WTC11 (cell line): ENCODE data around the gene ZBTB20. TPM values are rescaled to one million over a fixed set of nuclear protein-coding genes. Genes with fewer than 3 reads are reported as not detected.

Experiments used
- ATAC-seq: fragments of 200-7000 bp; cut with Tn5 transposase; 2 replicates; pipeline ENCODE4 v1.10.0; 2021; ENCODE audit warnings: mild to moderate bottlenecking, moderate library complexity
- CTCF ChIA-PET: fragments of 300-600 bp; sonication (Branson Sonifier 250); formaldehyde crosslinking; loops from one replicate; lab custom pipeline; 2021; ENCODE audit warnings: antibody characterized with exemption; lab: Charles Lee
- POLR2A ChIA-PET: fragments of 350-600 bp; sonication (Branson Sonifier 250); formaldehyde crosslinking; loops from one replicate; lab custom pipeline; 2021; ENCODE audit warnings: antibody characterized with exemption; lab: Charles Lee
- DNase-seq: peaks from one replicate; pipeline ENCODE4 v3.0.0; 2021; ENCODE audit warnings: low spot score
- H3K27ac Mint-ChIP-seq: 2 replicates; pipeline ENCODE4 v1.8.0; 2021; ENCODE audit warnings: mixed read lengths
- H3K27me3 Mint-ChIP-seq: 2 replicates; pipeline ENCODE4 v1.8.0; 2021; ENCODE audit warnings: low read depth, mild to moderate bottlenecking, moderate library complexity, mixed read lengths
- H3K36me3 Mint-ChIP-seq: 2 replicates; pipeline ENCODE4 v1.8.0; 2021; ENCODE audit warnings: mixed read lengths
- H3K4me1 Mint-ChIP-seq: 2 replicates; pipeline ENCODE4 v1.8.0; 2022; ENCODE audit warnings: mixed read lengths
- H3K4me3 Mint-ChIP-seq: 2 replicates; pipeline ENCODE4 v1.8.0; 2021; ENCODE audit warnings: mild to moderate bottlenecking, moderate library complexity, mixed read lengths
- H3K9me3 Mint-ChIP-seq: 2 replicates; pipeline ENCODE4 v1.8.0; 2021; ENCODE audit warnings: mixed read lengths
- CREB1 ChIP-seq: sonication (generic); formaldehyde crosslinking; IDR thresholded peaks from 2 replicates; pipeline ENCODE4 v1.8.0; 2023; ENCODE audit warnings: mild to moderate bottlenecking, missing genetic modification reagents
- ETV6 ChIP-seq: sonication (generic); formaldehyde crosslinking; IDR thresholded peaks from 2 replicates; pipeline ENCODE4 v1.8.1; 2022; ENCODE audit warnings: mild to moderate bottlenecking, missing genetic modification reagents
- FOXK1 ChIP-seq: sonication (generic); formaldehyde crosslinking; IDR thresholded peaks from 2 replicates; pipeline ENCODE4 v1.8.0; 2022; ENCODE audit warnings: mild to moderate bottlenecking, moderate library complexity, missing genetic modification reagents
- GTF2I ChIP-seq: fragments of 250-450 bp; sonication (Bioruptor Pico); conservative IDR thresholded peaks from 2 replicates; pipeline ENCODE4 v1.4.0; 2021; ENCODE audit warnings: mild to moderate bottlenecking
- HMGA2 ChIP-seq: fragments of 250-450 bp; sonication (Bioruptor Pico); IDR thresholded peaks from 2 replicates; pipeline ENCODE4 v1.4.0; 2021; ENCODE audit warnings: mild to moderate bottlenecking, moderate library complexity
- JAZF1 ChIP-seq: fragments of 250-450 bp; sonication (Bioruptor Pico); IDR thresholded peaks from 2 replicates; pipeline ENCODE4 v1.9.0; 2021; ENCODE audit warnings: moderate library complexity, mild to moderate bottlenecking, inconsistent platforms
- NR1H2 ChIP-seq: sonication (generic); formaldehyde crosslinking; IDR thresholded peaks from 2 replicates; pipeline ENCODE4 v1.9.0; 2021; ENCODE audit warnings: mild to moderate bottlenecking, moderate library complexity, missing genetic modification reagents
- NR2C2 ChIP-seq: sonication (generic); formaldehyde crosslinking; IDR thresholded peaks from 2 replicates; pipeline ENCODE4 v1.8.0; 2022; ENCODE audit warnings: mild to moderate bottlenecking, missing genetic modification reagents
- NR3C1 ChIP-seq: sonication (generic); formaldehyde crosslinking; conservative IDR thresholded peaks from 2 replicates; pipeline ENCODE4 v1.8.1; 2023; ENCODE audit warnings: low read depth, mild to moderate bottlenecking, missing genetic modification reagents
- PRRX2 ChIP-seq: fragments of 250-450 bp; sonication (Bioruptor Pico); IDR thresholded peaks from 2 replicates; pipeline ENCODE4 v1.8.0; 2021; ENCODE audit warnings: mild to moderate bottlenecking
- RORB ChIP-seq: fragments of 250-450 bp; sonication (Bioruptor Pico); IDR thresholded peaks from 2 replicates; pipeline ENCODE4 v1.9.0; 2021; ENCODE audit warnings: mild to moderate bottlenecking
- SMAD3 ChIP-seq: sonication (generic); formaldehyde crosslinking; IDR thresholded peaks from 2 replicates; pipeline ENCODE4 v1.8.0; 2022; ENCODE audit warnings: missing genetic modification reagents, mild to moderate bottlenecking, borderline replicate concordance
- SOX15 ChIP-seq: fragments of 250-450 bp; sonication (Bioruptor Pico); IDR thresholded peaks from 2 replicates; pipeline ENCODE4 v1.9.0; 2021; ENCODE audit warnings: mild to moderate bottlenecking
- ZNF232 ChIP-seq: sonication (generic); formaldehyde crosslinking; IDR thresholded peaks from 2 replicates; pipeline ENCODE4 v1.8.0; 2022; ENCODE audit warnings: mild to moderate bottlenecking, missing genetic modification reagents
- ZNF317 ChIP-seq: sonication (generic); formaldehyde crosslinking; IDR thresholded peaks from 2 replicates; pipeline ENCODE4 v1.8.1; 2023; ENCODE audit warnings: low read depth, mild to moderate bottlenecking, moderate library complexity, missing genetic modification reagents, borderline replicate concordance
- ZNF396 ChIP-seq: fragments of 250-450 bp; sonication (Bioruptor Pico); IDR thresholded peaks from 2 replicates; pipeline ENCODE4 v1.8.0; 2021; ENCODE audit warnings: mild to moderate bottlenecking, moderate library complexity, borderline replicate concordance
- ZNF671 ChIP-seq: fragments of 250-450 bp; sonication (Bioruptor Pico); IDR thresholded peaks from 2 replicates; pipeline ENCODE4 v1.8.0; 2021; ENCODE audit warnings: mild to moderate bottlenecking
- total RNA-seq: library from RNA; stranded (reverse); gene quantifications from 3 replicates; pipeline ENCODE4 v1.2.3, GENCODE V29; 2021
- TF ChIP-seq, protein P1 (sequence below): sonication (generic); formaldehyde crosslinking; IDR thresholded peaks from 2 replicates; pipeline ENCODE4 v1.8.1; 2023; ENCODE audit warnings: mild to moderate bottlenecking, missing genetic modification reagents
- TF ChIP-seq, protein P2 (sequence below): sonication (generic); formaldehyde crosslinking; IDR thresholded peaks from 2 replicates; pipeline ENCODE4 v1.8.1; 2022; ENCODE audit warnings: mild to moderate bottlenecking, missing genetic modification reagents, moderate library complexity, borderline replicate concordance
- TF ChIP-seq, protein P3 (sequence below): sonication (generic); formaldehyde crosslinking; IDR thresholded peaks from 2 replicates; pipeline ENCODE4 v1.8.0; 2022; ENCODE audit warnings: missing genetic modification reagents
- TF ChIP-seq, protein P4 (sequence below): fragments of 250-450 bp; sonication (Bioruptor Pico); IDR thresholded peaks from 2 replicates; pipeline ENCODE4 v1.9.0; 2021; ENCODE audit warnings: mild to moderate bottlenecking, borderline replicate concordance
- TF ChIP-seq, protein P5 (sequence below): fragments of 250-450 bp; sonication (Bioruptor Pico); IDR thresholded peaks from 2 replicates; pipeline ENCODE4 v1.9.0; 2021; ENCODE audit warnings: moderate library complexity, mild to moderate bottlenecking, inconsistent platforms, borderline replicate concordance
- TF ChIP-seq, protein P6 (sequence below): sonication (generic); formaldehyde crosslinking; conservative IDR thresholded peaks from 2 replicates; pipeline ENCODE4 v1.8.1; 2022; ENCODE audit warnings: mild to moderate bottlenecking, missing genetic modification reagents

ZBTB20 gene
- total RNA-seq, 1 experiment from 2014 or later: 1.5 TPM

DNA sequence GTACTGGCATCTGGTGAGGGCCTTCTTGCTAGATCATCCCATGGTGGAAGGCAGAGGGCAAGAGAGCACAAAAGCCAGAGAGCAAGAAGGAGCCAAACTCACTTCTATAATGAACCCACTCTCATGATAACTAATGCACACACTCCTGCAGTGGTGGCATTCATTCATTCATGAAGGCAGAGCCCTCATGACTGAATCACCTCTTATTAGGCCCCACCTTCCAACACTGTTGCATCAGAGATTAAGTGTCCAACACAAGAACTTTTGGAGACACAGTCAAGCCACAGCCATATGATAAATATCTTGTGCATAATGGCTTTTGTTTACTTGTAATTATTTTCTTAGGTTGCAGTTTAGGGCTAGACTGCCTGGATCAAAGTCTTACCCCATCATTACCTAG lies 670.6 kb downstream of the ZBTB20 start:
- ChIA-PET POLR2A (no interaction called here), CTCF (no interaction called here)
- Mint-ChIP-seq H3K36me3 (no peaks in the 10 kb centered on the region), H3K4me3 (no peak overlapping the region), H3K27ac (no peak overlapping the region), H3K9me3 (0 out of 2 replicates have a peak, but pooled peaks cover 3% of the 10 kb centered on the region), H3K4me1 (0 out of 2 replicates have a peak, but pooled peaks cover 2% of the 10 kb centered on the region), H3K27me3 (no peaks in the 10 kb centered on the region)
- DNase-seq (no peak), ATAC-seq (no peak)
- TF ChIP-seq, protein P1, sequence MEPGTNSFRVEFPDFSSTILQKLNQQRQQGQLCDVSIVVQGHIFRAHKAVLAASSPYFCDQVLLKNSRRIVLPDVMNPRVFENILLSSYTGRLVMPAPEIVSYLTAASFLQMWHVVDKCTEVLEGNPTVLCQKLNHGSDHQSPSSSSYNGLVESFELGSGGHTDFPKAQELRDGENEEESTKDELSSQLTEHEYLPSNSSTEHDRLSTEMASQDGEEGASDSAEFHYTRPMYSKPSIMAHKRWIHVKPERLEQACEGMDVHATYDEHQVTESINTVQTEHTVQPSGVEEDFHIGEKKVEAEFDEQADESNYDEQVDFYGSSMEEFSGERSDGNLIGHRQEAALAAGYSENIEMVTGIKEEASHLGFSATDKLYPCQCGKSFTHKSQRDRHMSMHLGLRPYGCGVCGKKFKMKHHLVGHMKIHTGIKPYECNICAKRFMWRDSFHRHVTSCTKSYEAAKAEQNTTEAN (CRISPR knock-in tag): no peak
- TF ChIP-seq, protein P2, sequence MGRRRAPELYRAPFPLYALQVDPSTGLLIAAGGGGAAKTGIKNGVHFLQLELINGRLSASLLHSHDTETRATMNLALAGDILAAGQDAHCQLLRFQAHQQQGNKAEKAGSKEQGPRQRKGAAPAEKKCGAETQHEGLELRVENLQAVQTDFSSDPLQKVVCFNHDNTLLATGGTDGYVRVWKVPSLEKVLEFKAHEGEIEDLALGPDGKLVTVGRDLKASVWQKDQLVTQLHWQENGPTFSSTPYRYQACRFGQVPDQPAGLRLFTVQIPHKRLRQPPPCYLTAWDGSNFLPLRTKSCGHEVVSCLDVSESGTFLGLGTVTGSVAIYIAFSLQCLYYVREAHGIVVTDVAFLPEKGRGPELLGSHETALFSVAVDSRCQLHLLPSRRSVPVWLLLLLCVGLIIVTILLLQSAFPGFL (CRISPR knock-in tag): no peak
- TF ChIP-seq PRRX2 (no peak), GTF2I (CRISPR knock-in tag) (no peak), SOX15 (CRISPR knock-in tag) (no peak), ETV6 (no peak), JAZF1 (no peak), NR2C2 (no peak), ZNF232 (CRISPR knock-in tag) (no peak), HMGA2 (CRISPR knock-in tag) (no peak), RORB (CRISPR knock-in tag) (no peak), CREB1 (no peak)
- TF ChIP-seq, protein P3, sequence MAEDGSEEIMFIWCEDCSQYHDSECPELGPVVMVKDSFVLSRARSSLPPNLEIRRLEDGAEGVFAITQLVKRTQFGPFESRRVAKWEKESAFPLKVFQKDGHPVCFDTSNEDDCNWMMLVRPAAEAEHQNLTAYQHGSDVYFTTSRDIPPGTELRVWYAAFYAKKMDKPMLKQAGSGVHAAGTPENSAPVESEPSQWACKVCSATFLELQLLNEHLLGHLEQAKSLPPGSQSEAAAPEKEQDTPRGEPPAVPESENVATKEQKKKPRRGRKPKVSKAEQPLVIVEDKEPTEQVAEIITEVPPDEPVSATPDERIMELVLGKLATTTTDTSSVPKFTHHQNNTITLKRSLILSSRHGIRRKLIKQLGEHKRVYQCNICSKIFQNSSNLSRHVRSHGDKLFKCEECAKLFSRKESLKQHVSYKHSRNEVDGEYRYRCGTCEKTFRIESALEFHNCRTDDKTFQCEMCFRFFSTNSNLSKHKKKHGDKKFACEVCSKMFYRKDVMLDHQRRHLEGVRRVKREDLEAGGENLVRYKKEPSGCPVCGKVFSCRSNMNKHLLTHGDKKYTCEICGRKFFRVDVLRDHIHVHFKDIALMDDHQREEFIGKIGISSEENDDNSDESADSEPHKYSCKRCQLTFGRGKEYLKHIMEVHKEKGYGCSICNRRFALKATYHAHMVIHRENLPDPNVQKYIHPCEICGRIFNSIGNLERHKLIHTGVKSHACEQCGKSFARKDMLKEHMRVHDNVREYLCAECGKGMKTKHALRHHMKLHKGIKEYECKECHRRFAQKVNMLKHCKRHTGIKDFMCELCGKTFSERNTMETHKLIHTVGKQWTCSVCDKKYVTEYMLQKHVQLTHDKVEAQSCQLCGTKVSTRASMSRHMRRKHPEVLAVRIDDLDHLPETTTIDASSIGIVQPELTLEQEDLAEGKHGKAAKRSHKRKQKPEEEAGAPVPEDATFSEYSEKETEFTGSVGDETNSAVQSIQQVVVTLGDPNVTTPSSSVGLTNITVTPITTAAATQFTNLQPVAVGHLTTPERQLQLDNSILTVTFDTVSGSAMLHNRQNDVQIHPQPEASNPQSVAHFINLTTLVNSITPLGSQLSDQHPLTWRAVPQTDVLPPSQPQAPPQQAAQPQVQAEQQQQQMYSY: no peak
- TF ChIP-seq, protein P4, sequence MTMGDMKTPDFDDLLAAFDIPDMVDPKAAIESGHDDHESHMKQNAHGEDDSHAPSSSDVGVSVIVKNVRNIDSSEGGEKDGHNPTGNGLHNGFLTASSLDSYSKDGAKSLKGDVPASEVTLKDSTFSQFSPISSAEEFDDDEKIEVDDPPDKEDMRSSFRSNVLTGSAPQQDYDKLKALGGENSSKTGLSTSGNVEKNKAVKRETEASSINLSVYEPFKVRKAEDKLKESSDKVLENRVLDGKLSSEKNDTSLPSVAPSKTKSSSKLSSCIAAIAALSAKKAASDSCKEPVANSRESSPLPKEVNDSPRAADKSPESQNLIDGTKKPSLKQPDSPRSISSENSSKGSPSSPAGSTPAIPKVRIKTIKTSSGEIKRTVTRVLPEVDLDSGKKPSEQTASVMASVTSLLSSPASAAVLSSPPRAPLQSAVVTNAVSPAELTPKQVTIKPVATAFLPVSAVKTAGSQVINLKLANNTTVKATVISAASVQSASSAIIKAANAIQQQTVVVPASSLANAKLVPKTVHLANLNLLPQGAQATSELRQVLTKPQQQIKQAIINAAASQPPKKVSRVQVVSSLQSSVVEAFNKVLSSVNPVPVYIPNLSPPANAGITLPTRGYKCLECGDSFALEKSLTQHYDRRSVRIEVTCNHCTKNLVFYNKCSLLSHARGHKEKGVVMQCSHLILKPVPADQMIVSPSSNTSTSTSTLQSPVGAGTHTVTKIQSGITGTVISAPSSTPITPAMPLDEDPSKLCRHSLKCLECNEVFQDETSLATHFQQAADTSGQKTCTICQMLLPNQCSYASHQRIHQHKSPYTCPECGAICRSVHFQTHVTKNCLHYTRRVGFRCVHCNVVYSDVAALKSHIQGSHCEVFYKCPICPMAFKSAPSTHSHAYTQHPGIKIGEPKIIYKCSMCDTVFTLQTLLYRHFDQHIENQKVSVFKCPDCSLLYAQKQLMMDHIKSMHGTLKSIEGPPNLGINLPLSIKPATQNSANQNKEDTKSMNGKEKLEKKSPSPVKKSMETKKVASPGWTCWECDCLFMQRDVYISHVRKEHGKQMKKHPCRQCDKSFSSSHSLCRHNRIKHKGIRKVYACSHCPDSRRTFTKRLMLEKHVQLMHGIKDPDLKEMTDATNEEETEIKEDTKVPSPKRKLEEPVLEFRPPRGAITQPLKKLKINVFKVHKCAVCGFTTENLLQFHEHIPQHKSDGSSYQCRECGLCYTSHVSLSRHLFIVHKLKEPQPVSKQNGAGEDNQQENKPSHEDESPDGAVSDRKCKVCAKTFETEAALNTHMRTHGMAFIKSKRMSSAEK (CRISPR knock-in tag): no peak
- TF ChIP-seq, protein P5, sequence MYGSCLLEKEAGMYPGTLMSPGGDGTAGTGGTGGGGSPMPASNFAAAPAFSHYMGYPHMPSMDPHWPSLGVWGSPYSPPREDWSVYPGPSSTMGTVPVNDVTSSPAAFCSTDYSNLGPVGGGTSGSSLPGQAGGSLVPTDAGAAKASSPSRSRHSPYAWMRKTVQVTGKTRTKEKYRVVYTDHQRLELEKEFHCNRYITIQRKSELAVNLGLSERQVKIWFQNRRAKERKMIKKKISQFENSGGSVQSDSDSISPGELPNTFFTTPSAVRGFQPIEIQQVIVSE (CRISPR knock-in tag): no peak

DNA sequence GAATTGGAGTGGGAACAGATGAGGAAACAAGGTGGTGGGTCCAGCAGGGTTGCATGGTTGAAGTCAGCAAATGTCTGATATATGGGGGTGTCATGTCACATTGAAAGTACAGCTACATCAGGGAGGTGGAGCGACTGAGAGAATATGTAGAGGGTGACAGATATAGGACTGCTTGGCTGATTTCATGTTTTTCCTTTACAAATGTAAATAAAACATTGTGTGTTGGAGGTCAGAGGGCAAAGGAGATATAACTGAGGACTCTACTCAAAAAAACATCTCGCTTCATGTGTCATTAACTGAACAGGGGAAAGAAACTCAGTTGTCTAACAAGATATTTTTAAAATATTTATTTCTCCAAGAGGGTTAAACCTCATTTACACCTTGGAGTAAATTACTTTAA lies 675.6 kb downstream of the ZBTB20 start:
- Mint-ChIP-seq H3K36me3 (no peaks in the 10 kb centered on the region), H3K9me3 (0 out of 2 replicates have a peak, but pooled peaks cover 3% of the 10 kb centered on the region), H3K4me3 (no peak overlapping the region), H3K27me3 (no peaks in the 10 kb centered on the region), H3K27ac (no peak overlapping the region), H3K4me1 (no peaks in the 10 kb centered on the region)
- no peak for ATAC-seq
- ChIA-PET POLR2A (no interaction called here), CTCF (no interaction called here)
- DNase-seq: no peak
- TF ChIP-seq NR1H2 (CRISPR knock-in tag): no peak
- TF ChIP-seq ZNF396 (CRISPR knock-in tag): no peak
- TF ChIP-seq FOXK1 (CRISPR knock-in tag): no peak
- no peak for TF ChIP-seq PRRX2
- no peak for TF ChIP-seq ETV6
- TF ChIP-seq NR3C1 (CRISPR knock-in tag): no peak
- no peak for TF ChIP-seq ZNF671 (CRISPR knock-in tag)
- TF ChIP-seq SMAD3: no peak
- TF ChIP-seq, protein P2 (CRISPR knock-in tag): no peak
- TF ChIP-seq, protein P6, sequence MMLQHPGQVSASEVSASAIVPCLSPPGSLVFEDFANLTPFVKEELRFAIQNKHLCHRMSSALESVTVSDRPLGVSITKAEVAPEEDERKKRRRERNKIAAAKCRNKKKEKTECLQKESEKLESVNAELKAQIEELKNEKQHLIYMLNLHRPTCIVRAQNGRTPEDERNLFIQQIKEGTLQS: no peak
- no peak for TF ChIP-seq ZNF317 (CRISPR knock-in tag)
